ENCODE results near the gene PAM.

PAM gene

GRCh38 chr5:103075442-103075841 lies 320.3 kb downstream of the PAM start:
- DNase-seq = no peak

Measured in activated CD4-positive, alpha-beta T cell treated with anti-CD3 and anti-CD28 coated beads, Interleukin-10, Interleukin-2, amounts not matched to agents 100 ng/mL and 50 ng/mL, durations not matched to agents 16 hours and 8 hours (primary cell).